H1 (cell line): Measurements from ENCODE around the gene RERE. TPM values are rescaled to one million over a fixed set of nuclear protein-coding genes. Genes with fewer than 3 reads are reported as not detected.

Source experiments
- CEBPB ChIP-seq: IDR thresholded peaks from 2 replicates; pipeline ENCODE4 v1.6.1; 2012; ENCODE audit warnings: low read depth, low read length
- CREB1 ChIP-seq: IDR thresholded peaks from 2 replicates; pipeline ENCODE4 v1.6.1; 2012; ENCODE audit warnings: inconsistent platforms
- EZH2 ChIP-seq: fragments of 200-600 bp; sonication (generic); IDR thresholded peaks from 2 replicates; pipeline ENCODE4 v1.7.1; 2012; ENCODE audit warnings: low read depth, mild to moderate bottlenecking, moderate library complexity, low read length, inconsistent platforms; ENCODE audit not compliant: severe bottlenecking
- RBBP5 ChIP-seq: IDR thresholded peaks from 2 replicates; pipeline ENCODE4 v1.7.1; 2012; ENCODE audit warnings: low read depth, mild to moderate bottlenecking, inconsistent platforms, low read length, moderate library complexity, borderline replicate concordance
- polyA plus RNA-seq, 7 experiments: library from polyadenylated mRNA; depleted of rRNA in 3 of 7; stranded (reverse) in 5 of 7; unstranded in 2 of 7; fragments of >200 nt in 5 of 7; fragments of 200-250 nt in 2 of 7; gene quantifications; 1 replicate in 5 of 7; 2 replicates in 1 of 7; 4 replicates in 1 of 7; pipeline versions ENCODE4 v1.2.1 to v1.2.3, GENCODE V29; 2011 to 2013; ENCODE audit warnings: missing spikeins in 2 of 7, mixed read lengths in 2 of 7
- total RNA-seq: library from RNA; stranded (reverse); fragmentation: NEBNext Ultra II Directional; extraction: Animal tissue kit (Norgen Biotek cat#: 25700); gene quantifications from 2 replicates; pipeline ENCODE4 v1.2.1, GENCODE V29; 2021
- TF ChIP-seq, protein P1 (sequence below): IDR thresholded peaks from 2 replicates; pipeline ENCODE4 v1.6.1; 2012; ENCODE audit warnings: inconsistent platforms

RERE gene
- total and polyA plus RNA-seq, 2 of the 8 experiments (the other 6 are each of a cell fraction or from before 2014, with no cell fraction given) = 15.3 to 142 TPM

DNA sequence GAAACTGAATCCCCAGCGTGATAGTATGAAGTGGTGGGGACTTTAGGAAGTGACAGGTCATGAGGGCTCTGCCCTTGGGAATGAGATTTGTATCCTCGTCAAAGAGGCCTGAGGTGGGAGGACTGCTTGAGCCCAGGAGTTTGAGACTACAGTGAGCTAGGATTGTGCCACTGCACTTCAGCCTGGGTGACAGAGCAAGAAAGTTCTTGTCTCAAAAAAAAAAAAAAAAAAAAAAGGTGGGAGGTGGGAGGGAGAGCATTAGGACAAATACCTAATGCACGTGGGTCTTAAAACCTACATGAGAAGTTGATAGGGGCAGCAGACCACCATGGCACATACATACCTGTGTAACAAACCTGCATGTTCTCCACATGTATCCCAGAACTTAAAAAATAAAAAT is 24.0 kb upstream of the RERE start (continued):
- TF ChIP-seq RBBP5 (no peak), CREB1 (no peak), CEBPB (no peak), EZH2 (no peak)
- TF ChIP-seq, protein P1, sequence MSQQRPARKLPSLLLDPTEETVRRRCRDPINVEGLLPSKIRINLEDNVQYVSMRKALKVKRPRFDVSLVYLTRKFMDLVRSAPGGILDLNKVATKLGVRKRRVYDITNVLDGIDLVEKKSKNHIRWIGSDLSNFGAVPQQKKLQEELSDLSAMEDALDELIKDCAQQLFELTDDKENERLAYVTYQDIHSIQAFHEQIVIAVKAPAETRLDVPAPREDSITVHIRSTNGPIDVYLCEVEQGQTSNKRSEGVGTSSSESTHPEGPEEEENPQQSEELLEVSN = no peak
